Tibial artery (tissue), 4 donors: Measurements from ENCODE around the gene PRPSAP1.

Experiments
- DNase-seq, 2 donors: peaks; one replicate each; pipeline ENCODE4 v3.0.0-alpha.2; 2019
- H3K27ac ChIP-seq, 2 donors: fragments of 200-600 bp; sonication (generic) in 1 of 2; 1 replicate in 1 of 2; 2 replicates in 1 of 2; pipeline ENCODE4 v1.5.1; 2018 to 2019; ENCODE audit warnings: mild to moderate bottlenecking in 1 of 2
- H3K27me3 ChIP-seq, 2 donors: fragments of 200-600 bp; sonication (generic) in 1 of 2; one replicate each; pipeline versions ENCODE4 v1.5.1 to v1.6.0; 2016 to 2019
- H3K36me3 ChIP-seq, 3 donors: fragments of 200-600 bp; sonication (generic) in 2 of 3; one replicate each; pipeline ENCODE4 v1.5.1; 2016 to 2019; ENCODE audit warnings: mild to moderate bottlenecking in 2 of 3
- H3K4me1 ChIP-seq, 4 donors: fragments of 200-600 bp; sonication (generic) in 2 of 4; 1 replicate in 3 of 4; 2 replicates in 1 of 4; pipeline ENCODE4 v1.5.1; 2016 to 2019
- H3K4me3 ChIP-seq, 2 donors: fragments of 200-600 bp; sonication (generic) in 1 of 2; 1 replicate in 1 of 2; 2 replicates in 1 of 2; pipeline ENCODE4 v1.5.1; 2018 to 2019; ENCODE audit warnings: mild to moderate bottlenecking in 2 of 2
- H3K9me3 ChIP-seq, 3 donors: fragments of 200-600 bp; sonication (generic) in 1 of 3; one replicate each; pipeline ENCODE4 v1.5.1; 2016 to 2019
- CTCF ChIP-seq, 2 experiments: fragments of 200-600 bp in 1 of 2; fragments of 450-650 bp in 1 of 2; IDR thresholded peaks; one replicate each; pipeline ENCODE4 v1.5.1; 2017 to 2019; ENCODE audit warnings: antibody characterized with exemption in 2 of 2, mild to moderate bottlenecking in 1 of 2, moderate library complexity in 1 of 2
- intact Hi-C: fragments of 100-400 bp; cut with DNase I; formaldehyde crosslinking; loops from one replicate; pipeline ENCODE4 v1.15.0; 2023; ENCODE audit warnings: low total_unique reads

Gene PRPSAP1

GRCh38 chr17:76390003-76390421 is 36.3 kb upstream of the PRPSAP1 start:
- Histone ChIP-seq H3K4me3 (no peak overlapping the region), H3K4me1 (peaks cover 5 to 16% (median 16%) of the 10 kb centered on the region in 4 donors), H3K36me3 (peaks cover 11 to 53% (median 34%) of the 10 kb centered on the region in 3 donors), H3K27me3 (no peaks in the 10 kb centered on the region), H3K9me3 (no peaks in the 10 kb centered on the region), H3K27ac (no peak overlapping the region)
- intact Hi-C loops, result no loop called here
- no peak for DNase-seq
- no peak for TF ChIP-seq CTCF (IDR thresholded peaks at IDR 0.05)

- Histone ChIP-seq H3K36me3 (peaks cover 4 to 45% (median 27%) of the 10 kb centered on the region in 3 donors), H3K4me1 (peaks cover 5 to 21% (median 20%) of the 10 kb centered on the region in 4 donors), H3K9me3 (no peaks in the 10 kb centered on the region), H3K4me3 (no peak overlapping the region), H3K27ac (no peak overlapping the region), H3K27me3 (no peaks in the 10 kb centered on the region)
- TF ChIP-seq CTCF (IDR thresholded peaks at IDR 0.05), result no peak
- DNase-seq, result no peak
- intact Hi-C loops, result no loop called here
Measured at GRCh38 chr17:76388966-76389888, 35.5 kb upstream of the PRPSAP1 start.

- no peak for TF ChIP-seq CTCF (IDR thresholded peaks at IDR 0.05)
- intact Hi-C loops, result no loop called here
- H3K4me1 ChIP-seq, result peaks cover 5 to 39% (median 37%) of the 10 kb centered on the region in 4 donors
- no peak overlapping the region for H3K4me3 ChIP-seq
- no peak overlapping the region for H3K27ac ChIP-seq
- peaks cover 0 to 28% (median 17%) of the 10 kb centered on the region in 3 donors for H3K36me3 ChIP-seq
- DNase-seq, result no peak
- no peaks in the 10 kb centered on the region for H3K27me3 ChIP-seq
- no peaks in the 10 kb centered on the region for H3K9me3 ChIP-seq
Measured at GRCh38 chr17:76386966-76387765, 33.5 kb upstream of the PRPSAP1 start.

GRCh38 chr17:76385892-76386786 is 32.4 kb upstream of the PRPSAP1 start:
- intact Hi-C loops, result no loop called here
- Histone ChIP-seq H3K27ac (peak overlapping the region in 1 of 2 donors; percentile 76), H3K36me3 (peaks cover 0 to 18% (median 12%) of the 10 kb centered on the region in 3 donors), H3K9me3 (no peaks in the 10 kb centered on the region), H3K4me1 (peaks cover 5 to 45% (median 38%) of the 10 kb centered on the region in 4 donors), H3K27me3 (no peaks in the 10 kb centered on the region), H3K4me3 (peak overlapping the region; percentile 56 to 57)
- TF ChIP-seq CTCF (IDR thresholded peaks at IDR 0.05), result peak; percentile 75 to 82
- DNase-seq, result peak; percentile 70 to 85
